GM21528 (cell line): Measurements from ENCODE around the gene ATP6V0E2.

ENCODE experiments used
- ATAC-seq: cut with Tn5 transposase; IDR thresholded peaks from one replicate; pipeline ENCODE4 v1.9.1; 2021; ENCODE audit warnings: mild to moderate bottlenecking, moderate library complexity; ENCODE audit not compliant: unreplicated experiment, low FRiP score

The ATP6V0E2 gene

DNA sequence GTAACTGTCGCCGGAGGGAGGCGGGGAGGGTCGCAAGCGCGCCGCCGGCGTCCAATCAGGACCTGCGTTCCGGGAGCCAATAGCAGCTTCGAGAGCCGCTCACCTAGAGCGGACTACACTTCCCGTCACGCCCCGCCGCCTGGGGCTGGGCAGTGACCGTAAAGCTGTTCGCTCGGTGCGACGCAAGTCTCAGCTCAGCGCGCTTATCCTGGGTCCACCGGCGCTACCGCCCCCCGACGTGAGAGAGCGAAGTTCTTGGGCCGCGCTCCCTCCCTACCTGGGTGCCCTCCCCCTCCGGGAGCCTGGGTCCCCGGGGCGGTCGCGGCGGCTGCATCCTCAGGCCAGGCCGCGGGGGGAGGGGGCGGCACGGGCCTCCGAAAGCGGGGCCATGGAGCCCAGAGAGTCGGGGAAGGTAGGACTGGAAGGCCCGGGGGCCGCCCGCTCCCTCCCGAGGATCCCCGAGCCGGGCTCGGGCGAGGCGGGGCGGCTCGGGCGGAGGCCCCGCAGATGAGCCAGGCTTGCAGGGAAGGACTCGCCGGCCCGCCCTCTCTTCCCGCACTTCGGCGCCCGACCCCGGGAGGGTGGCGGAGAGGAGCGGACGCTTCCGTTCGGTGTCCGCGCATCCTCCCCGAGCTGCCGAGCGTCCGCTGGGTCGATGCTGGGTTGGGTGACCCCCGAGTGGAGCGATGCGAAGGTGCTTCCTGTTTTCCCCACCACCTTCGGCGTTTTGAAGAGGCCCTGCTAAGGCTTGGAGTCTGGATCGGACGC, 35.4 kb upstream of the ATP6V0E2 start, which contains the start of gene ZNF862:
Gene ZNF862 (plus strand): TSS at position 152 of the 768 bp plus-strand sequence. CDS start 237 bp downstream, at position 389.
- ATAC-seq = peak; percentile 97

DNA sequence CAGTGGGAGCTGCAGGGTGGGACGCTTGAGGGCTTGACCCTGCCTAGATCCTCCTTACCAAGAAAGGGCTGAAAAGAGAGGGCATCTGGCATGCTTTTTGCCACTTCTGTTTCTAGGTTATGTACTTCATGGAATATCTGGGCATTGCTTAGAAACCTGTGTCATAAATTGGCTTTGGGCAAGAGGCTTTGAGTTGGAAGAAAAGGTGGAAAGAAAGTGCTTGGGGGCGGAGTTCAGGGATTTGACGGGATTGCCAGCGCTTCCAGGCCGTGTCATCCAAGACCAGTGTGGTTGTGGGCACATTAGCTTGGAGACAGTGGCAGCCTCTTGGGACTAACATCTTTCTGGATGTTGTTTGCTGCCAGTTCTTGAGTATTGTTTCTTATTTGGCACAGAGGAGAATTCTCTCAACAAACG, 34.8 kb upstream of the ATP6V0E2 start:
- ATAC-seq = no peak

DNA sequence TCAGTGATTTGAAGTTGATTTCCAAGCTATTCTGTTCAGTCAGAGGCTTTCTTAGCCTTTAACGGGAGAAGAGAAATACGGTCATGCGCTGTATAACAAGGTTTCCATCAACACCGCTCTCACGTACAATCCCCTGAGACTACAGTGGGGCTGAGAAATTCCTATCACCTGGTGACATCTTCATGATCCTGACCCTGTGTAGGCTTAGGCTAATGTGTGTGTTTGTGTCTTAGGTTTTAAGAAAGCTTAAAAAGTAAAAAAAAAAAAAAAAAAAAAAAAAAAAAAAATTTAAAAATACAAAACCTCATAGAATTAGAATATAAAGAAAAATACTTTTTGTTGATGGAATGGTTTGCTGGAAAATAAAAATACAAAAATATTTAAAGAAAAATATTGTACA, 33.8 kb upstream of the ATP6V0E2 start:
- ATAC-seq = no peak

DNA sequence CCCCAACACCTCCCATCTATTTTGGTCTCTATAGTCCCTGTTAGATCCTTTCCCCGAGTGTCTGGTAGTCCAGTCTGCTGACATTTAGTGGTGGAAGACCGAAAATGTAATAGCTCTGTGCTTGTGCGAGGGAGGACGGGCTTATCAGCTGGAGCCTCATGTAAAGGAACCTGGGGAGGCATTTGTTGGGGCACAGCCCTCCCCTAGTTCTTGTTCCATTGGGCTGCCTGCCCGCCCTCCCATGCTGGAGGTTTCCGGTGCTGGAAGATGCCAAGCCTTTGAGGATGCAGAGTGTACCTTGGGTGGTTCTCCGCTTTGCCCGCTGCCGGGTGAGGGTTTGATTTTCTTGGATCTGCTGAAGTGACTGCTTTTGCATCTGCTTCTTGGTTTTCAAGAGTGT, 30.2 kb upstream of the ATP6V0E2 start:
- no peak for ATAC-seq

DNA sequence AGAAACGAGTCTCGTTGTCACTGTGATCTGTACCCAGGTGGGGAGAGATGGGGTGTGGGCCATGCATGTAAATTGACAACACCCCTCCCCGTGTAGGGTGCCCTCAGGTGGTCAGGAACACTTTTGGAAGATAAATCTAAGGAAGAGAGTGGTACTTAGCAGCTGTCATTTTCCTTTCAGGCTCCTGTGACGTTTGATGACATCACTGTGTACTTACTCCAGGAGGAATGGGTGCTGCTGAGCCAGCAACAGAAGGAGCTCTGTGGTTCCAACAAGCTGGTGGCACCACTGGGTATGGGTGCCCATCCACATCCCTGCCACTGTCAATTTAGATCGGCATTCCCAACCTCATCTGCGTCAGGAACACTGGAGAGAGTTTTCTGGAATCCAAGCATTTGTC, 29.3 kb upstream of the ATP6V0E2 start:
- no peak for ATAC-seq

- ATAC-seq = no peak
Observed at GRCh38 chr7:149845257-149845980, 28.4 kb upstream of the ATP6V0E2 start.

GRCh38 chr7:149846021-149846420, 27.7 kb upstream of the ATP6V0E2 start:
- no peak for ATAC-seq

DNA sequence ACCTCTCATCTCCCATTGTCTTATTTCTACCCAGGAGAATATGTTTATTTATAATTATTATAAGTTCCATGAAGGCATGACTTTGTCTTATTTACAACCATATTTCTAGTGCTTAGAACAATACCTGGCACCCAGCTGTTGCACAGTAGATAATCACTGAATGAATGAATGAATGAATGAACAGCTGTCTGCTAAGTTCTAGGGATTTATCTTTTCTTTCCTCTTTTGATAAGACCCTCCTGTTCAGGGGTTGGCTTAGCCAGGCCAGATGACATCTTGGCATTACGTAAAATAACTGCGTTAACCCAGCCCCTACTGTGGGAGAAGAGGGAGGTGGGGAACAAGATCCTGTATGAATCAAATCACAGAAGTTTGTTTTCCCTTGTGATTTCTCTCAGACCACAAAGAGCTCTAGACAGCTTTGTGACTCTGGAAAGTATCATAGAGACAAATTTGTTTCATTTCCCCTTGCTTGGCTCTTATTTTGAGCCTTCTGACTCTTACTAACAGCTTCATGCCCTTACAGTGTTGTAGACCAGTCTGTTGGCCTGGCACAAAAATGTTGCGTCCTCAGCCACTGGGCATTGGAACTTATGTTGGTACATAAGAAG, 27.2 kb upstream of the ATP6V0E2 start:
- peak; percentile 52 for ATAC-seq

DNA sequence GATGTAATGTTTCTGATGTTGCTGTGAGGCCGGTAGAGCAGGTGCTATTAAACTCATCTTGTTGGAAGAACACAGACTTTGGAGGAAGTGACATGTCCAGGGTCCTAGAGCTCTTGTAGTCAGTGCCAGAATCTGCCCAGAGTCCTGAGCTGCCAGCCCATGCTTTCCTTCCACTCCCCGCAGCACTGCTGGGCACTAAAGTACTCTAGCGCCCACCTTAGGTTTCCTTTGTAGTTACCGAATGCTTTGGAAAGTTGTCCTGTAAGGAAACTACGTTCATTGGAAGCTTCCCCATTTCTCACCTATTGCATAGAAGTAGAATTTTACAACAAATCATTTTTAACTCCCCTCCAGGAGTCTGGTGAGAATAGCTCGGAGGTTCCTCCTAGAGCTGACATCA, 24.6 kb upstream of the ATP6V0E2 start:
- ATAC-seq = no peak

DNA sequence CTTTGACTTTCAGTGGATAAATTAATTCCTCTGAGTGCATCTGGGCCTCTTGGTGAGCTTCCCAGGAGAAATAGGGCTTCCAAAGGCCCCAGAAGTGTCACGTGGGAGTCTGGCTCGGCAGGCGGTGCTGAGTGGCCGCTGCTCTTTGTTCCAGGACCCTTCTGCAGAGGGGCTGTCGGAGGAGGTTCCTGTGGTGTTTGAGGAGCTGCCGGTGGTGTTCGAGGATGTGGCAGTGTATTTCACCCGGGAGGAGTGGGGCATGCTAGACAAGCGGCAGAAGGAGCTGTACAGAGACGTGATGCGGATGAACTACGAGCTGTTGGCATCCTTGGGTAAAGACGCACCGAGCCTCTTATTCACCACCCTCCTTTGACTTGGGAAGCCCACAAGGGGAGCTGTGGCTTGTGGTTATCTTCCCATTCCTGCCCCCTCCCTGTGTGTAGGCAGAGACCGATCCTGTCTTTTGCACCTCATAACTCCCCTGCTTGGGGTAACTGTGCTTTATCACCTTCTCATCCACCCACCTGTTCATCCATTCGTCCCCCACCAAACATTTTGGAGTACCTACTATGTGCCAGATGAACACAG, 23.7 kb upstream of the ATP6V0E2 start:
- ATAC-seq = no peak

DNA sequence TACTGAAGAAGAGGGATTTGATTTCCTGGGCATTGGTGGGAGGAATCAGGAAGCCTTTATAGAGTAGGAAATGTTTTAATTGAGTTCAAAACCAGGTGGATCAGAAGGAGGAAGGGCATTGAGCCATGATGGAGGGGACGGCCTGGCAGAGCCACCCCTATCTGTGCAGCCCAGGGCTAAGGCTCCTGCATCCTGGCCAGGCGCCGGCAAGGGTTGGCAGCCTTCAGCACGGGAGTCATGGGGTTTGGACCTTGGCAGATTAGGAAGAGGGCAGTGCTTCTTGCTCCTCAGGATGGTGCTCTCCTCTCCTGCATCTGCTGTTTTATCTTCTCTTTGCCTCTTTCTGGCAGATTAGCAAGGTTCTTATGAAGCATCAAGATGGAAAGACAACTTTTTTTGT, 23.1 kb upstream of the ATP6V0E2 start:
- no peak for ATAC-seq

GRCh38 chr7:149851449-149851848, 22.3 kb upstream of the ATP6V0E2 start:
- ATAC-seq = no peak

- no peak for ATAC-seq
Observed at GRCh38 chr7:149853157-149853556, 20.6 kb upstream of the ATP6V0E2 start.

- ATAC-seq = no peak
Observed at GRCh38 chr7:149854611-149855360, 19.0 kb upstream of the ATP6V0E2 start.

DNA sequence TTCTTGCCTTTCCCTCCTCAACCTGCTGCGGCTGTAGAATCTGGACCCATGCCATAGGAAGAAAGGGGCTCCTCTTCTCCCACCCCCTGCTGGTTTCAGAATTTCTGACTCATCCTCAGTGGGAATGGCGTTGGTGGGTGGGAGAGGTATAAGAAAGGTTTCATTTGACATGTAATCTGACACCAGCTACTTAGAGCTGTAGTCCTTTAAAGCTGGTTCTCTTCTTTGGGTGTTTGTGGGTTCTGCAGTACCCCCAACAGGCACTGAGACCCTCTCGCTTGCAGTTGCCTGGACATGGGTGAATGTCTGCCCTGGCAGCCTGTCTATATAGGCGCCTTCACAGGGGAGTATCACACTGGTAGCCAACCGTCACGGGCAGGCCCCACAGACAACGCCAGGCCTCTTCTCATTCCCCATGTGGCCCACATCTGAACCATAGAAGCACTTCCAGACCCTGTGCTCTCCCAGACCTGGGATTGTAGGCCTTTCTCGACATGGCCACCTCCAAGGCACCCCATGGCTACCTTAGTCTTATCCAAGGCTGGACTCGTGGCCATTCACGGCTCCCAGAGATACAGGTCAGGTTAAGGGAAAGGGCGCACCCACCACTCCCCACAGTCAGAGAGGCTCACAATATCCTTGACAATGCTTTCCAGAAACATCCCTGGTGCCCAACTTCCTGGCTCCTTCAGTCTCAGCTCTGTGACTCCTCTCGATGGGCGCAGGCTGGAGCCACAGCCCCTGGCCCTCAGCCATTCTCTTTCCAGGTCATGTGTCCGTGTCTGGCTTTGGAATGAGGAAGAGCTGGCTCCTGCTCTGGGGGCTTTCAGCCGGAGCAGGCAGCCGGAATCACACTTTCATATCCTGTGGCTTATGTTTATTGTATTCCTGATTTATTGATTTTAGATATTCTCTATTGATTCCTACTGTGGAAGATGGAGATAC, 18.1 kb upstream of the ATP6V0E2 start:
- no peak for ATAC-seq

GRCh38 chr7:149856583-149856982, 17.2 kb upstream of the ATP6V0E2 start:
- ATAC-seq = no peak

DNA sequence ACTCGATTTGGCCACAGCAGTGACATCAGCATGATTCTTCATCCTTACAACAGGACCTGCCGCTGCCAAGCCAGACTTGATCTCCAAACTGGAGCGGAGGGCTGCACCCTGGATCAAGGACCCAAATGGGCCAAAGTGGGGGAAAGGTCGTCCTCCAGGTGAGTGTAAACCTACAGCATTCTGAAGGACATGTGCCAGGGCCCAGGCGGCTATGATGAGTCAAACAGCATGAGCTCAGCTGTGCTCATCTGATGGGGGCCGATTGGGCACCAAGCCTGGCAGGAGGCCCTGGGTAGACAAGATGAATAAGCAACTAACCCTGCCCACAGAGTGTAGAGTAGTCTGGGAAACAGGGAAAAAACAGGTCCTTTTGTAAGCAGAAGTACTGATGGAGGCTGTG, 14.4 kb upstream of the ATP6V0E2 start:
- no peak for ATAC-seq

GRCh38 chr7:149859876-149860275, 13.9 kb upstream of the ATP6V0E2 start:
- ATAC-seq = no peak
